Dermis blood vessel endothelial cell (primary cell): ENCODE measurements around the gene COQ2. TPM values are rescaled to one million over a fixed set of nuclear protein-coding genes. Genes with fewer than 3 reads are reported as not detected.
"Not testable (repeated sequence)": the region's sequence is repeated elsewhere in the genome, so short reads cannot be mapped to it uniquely, and the experiment has no call there.

Experiments
- DNase-seq: peaks from one replicate; pipeline ENCODE4 v3.0.0; 2010
- total RNA-seq: library from RNA; depleted of rRNA; stranded (reverse); fragments of >200 nt; gene quantifications from 2 replicates; pipeline ENCODE4 v1.2.3, GENCODE V29; 2014

Gene COQ2
- total RNA-seq, 1 donor from 2014 or later, result 16.5 TPM

DNA sequence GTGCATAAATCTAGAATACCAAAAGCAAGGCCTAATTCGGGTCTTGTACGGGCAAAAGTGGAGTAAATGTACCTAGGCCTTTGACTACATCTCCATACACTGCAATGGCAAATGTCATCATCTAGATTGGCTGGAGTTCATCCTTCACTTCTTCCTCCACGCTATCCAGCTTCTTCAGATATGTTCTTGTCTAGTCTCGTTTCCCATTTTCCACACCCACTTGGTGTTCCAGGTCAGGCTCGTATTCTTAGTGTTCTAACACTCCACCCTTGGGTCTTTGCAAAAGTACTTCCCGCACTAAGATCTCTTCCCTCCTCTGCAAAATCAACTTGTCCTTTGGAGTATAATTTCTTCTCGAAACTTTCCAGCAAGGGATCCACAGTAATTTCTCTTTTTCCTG lies 1.4 kb downstream of the COQ2 start:
- no peak for DNase-seq

DNA sequence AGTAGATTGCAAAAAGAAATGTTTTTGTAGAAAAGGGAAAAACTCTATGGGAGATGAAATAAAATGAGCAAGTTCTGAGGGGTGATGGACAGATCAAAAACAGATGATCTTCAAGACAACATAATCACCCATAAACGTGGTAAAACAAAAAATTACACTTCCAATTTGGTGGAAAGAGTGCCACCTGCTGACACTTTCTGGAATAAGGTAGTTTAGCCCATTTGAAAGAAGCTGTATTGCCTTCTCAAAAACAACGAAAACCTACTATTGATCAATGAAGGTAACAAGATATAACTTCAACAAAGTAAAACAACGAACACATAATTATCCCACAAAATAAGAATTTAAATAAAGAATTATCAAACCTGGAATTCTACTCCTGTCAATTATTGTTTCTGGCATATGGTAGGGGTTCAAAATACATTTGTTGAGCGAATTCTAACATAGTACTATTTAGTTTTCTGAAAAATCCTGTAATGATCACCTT lies 2.5 kb downstream of the COQ2 start:
- peak; percentile 85 for DNase-seq

DNA sequence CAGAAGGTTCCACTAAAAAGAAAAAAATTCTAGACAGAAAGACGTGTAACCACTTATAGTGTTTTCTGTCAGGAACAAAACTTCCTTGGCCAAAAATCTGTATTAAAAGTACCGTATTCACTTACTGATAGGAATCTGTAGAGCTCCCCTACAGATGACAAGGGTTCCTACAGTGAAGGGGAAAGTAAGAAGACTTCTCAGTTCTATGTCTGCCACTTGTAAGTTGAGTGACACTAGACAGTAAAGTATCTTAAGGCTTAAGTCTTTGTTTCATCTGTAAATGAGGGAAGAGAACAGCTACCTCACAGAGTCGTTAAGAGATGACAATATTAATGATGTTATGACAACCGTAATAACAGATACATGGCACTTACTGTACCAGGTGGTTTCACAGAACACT lies 3.3 kb downstream of the COQ2 start:
- DNase-seq, result peak; percentile 19

DNA sequence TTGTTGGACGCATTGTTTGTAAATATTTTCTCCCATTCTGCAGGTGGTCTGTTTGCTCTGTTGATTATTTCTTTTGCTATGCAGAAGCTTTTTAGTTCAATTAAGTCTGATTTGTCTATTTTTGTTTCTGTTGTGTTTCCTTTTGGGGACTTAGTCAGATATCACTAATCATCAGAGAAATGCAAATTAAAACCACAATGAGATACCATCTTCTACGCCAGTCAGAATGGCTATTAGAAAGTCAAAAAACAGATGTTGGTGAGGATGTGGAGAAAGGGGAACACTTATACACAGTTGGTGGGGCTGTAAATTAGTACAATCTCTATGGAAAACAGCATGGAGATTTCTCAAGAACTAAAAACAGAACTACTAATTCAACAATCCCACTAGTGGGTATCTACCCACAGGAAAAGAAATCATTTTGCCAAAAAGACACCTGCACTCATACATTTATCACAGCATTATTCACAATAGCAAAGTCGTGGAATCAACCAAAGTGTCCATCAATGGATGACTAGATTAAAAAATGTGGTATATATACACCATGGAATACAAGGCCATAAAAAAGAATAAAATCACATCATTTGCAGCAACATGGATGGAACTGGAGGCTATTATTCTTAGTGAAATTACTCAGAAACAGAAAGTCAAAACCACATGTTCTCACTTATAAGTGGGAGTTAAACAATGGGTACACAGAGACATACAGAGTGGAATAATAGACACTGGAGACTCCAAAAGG lies 8.1 kb downstream of the COQ2 start:
- no peak for DNase-seq

DNA sequence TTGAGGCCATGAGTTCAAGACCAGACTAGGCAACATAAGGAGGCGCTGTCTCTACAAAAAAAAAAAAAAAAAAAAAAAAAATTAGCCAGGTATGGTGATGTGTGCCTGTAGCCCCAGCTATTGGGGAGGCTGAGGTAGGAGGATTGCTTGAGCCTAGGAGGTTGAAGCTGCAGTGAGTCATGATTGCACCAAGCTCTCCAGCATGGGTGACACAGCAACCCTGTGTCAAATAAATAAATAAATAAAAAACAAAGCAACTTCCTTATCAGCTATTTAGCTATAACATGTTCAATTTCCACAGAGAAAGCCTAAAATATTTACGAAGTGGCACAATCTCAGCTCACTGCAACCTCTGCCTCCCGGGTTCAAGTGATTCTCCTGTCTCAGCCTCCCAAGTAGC lies 10.7 kb downstream of the COQ2 start:
- not testable (repeated sequence) for DNase-seq

DNA sequence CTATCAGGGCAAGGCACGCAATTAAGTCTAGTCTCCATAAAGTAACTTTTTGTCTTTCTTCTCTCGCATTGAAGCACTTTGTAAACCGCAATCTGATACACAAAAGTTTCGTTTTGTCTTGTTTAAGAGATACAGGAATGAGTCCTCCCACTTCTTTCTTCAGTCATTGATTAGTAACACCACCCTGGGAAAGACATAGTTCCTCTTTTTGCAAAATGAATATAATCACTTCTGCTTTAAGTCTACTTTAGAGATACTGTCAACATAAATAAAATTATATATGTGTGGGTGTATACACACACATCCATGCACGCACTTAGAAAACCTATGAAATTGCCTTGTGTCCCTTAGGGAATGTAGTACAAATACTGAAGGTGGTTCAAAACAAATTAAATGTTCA lies 11.7 kb downstream of the COQ2 start:
- no peak for DNase-seq

DNA sequence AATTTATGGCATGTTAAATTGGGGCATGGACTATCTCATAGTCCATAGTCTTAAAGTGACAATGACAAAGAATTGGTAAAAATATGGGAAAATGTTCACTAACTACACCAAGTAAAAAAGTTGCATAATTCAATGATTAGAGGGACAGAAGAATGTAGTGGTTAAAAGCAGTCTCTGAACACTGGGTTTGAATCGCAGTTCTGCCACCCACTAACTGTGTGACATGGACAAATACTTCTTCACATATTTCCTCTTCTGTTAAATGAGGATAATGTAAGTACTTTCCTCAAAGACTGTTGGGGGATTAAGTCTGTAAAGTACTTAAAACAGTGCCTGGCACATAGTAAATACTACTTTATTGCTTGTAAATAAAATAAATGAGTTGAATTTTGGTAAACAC lies 15.3 kb downstream of the COQ2 start:
- no peak for DNase-seq

DNA sequence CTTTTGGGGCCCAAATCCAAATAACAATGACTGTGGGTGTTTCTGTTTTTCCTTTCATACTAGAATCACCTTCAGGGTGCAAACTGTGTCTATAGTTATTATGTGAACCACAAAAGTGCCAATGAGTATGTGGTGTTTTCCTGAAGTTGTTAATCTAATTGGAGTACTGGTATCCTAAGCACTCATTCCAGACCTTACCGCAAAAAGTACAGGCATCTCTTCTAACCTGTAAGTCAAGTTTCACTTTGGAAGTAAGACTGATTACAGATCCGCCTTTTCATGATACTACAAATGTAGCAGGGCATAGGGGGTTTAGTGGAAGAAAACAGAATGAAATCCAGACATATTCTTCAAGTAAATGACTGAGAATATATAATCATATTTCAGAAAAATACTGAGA lies 16.1 kb downstream of the COQ2 start:
- DNase-seq, result no peak

DNA sequence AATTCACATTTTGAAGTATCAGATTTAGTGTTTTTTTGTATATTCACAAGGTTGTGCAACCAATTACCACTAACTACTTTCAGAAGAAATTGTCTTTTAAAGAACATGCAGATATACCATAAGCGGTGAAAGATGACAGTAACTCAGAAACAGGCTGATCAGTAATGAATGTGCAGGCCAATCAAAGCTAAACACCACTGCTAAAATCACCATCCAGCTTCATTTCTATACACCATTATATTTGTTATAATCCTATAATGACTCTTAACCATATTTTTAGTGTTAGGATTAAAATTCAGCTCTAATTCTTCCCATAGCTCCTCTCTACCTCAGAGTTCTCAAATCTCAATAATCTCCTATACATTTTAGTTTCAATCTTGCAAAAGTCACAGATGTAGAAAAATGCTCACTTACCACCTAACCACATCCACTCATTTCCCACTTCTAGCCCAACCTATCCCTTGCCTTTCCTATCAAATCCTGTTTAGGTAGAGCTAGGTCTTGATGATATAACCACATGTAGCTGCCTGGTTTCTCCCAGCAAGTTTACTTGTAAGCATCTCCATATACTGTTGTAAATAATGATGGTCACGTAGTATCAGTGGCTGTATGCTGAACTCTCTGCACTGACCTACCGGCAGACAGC lies 16.6 kb downstream of the COQ2 start:
- DNase-seq, result no peak

DNA sequence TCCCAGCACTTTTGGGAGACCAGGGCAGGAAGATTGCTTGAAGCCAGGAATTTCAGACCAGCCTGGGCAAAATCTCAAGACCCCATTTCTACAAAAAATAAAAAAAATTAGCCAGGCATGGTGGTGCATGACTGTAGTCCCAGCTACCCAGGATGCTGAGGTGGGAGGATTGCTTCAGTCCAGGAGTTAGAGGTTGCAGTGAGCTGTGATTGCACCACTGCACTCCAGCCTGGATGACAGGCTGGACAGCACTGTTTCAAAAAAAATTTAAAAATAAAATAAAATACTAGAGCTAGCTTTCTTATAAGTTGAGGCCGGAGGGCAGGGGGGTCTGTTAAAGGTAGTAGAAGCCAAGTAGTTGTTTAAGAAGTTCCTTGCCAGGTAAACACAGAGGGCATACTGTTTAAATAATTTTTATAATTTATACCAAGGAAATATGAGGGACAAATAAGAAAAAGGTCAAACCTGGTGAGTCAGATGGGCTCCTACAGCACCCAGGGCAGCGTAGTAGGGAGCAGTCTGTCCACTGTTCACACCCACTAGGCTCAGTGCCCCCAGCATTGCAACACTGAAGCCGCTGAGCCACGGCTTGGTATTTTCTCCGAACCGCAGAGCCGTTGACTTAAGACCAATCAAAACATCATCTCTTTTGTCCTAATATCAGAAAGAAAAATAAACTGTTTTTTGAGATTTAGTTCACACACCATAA lies 17.3 kb downstream of the COQ2 start:
- DNase-seq, result no peak

DNA sequence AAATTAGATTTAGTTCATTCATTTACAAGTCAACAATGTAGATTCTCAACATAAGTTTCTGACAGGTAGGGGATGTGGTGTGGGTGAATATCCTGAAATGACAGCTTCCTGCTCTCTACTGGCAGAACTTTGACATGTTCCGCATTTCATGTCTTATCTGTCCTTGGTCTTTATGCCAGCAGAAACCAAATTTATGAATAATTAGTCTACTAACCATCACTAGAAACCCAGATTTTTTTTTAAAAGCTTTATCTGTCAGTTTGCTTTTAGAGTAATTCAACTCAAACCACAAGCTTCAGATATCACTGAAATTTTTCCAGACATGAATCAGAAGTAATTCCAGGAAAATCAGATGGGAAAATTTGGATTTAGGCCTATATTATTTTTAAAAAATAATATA lies 17.9 kb downstream of the COQ2 start:
- DNase-seq, result no peak

DNA sequence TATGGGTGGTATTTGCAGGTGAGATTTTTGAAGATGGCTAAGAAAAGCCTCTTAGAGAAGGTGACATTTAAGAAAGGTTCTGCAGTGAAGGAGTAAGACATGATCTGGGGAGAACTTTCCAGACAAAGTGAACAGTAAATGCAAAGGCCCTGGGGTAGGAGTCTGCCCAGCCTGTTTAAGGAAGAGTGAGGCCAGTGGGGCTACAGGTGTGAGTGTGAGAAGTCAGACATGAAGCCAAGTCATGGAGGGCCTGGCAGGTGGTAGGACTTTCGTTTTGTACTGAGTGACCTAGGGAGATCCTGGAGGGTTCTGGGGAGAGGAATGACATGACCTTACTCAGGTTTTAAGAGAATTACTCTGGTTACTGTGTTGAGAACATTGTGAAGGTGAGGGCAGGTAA lies 21.5 kb downstream of the COQ2 start:
- no peak for DNase-seq

DNA sequence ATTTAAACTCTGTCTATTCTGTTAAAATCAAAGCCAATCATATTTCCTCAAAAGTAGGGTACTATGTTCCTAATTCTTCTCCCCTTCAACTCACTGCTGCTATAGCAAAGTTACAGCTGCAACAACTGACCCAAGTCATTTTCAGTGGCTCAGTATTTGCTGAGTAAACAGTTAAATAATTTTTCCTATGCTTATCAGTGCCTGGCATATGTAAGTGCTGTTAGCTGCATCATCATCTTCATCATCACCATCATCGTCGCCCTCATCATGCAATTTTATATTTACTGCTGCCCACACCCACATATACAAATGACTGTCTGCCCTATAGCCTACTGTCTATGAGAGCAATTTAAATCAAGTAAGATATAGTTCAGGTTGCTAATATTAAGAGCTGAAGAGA lies 21.9 kb downstream of the COQ2 start:
- DNase-seq, result no peak

DNA sequence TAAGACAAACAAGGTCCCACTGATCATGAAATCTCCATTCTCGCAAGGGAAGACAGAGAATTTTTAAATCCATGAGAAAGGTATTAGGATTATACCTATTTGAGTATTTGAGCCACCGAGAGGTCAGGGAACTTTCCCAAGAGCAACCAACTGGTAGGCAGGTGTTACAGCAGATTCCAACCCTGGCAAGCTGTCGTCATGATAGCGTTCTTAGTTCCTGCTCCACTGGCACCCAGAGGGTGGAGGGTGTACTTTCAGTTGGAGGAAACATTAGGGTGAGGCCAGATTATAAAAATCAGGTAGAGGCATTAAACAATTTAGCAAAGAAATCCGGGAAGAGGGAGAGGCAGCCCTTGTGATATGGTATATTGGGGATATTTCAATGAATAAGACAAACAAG lies 23.3 kb downstream of the COQ2 start:
- no peak for DNase-seq

DNA sequence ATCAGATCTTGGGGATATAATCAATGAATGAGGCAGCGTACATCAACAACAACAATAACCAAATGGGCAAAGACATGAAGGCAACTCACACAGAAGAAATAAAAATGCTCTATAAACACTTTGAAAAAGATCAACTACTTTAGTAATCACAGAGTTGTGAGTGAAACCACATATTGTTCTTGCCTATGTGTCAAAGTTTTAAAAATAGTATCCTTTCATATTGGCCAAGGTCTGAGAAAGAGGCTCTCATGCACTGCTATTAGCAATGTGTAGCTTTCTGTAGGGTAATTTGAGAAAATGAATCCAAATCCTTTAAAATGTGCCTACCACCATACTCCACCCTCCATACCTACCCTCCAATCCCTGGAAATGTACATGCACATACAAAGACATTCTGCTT lies 25.0 kb downstream of the COQ2 start:
- no peak for DNase-seq

DNA sequence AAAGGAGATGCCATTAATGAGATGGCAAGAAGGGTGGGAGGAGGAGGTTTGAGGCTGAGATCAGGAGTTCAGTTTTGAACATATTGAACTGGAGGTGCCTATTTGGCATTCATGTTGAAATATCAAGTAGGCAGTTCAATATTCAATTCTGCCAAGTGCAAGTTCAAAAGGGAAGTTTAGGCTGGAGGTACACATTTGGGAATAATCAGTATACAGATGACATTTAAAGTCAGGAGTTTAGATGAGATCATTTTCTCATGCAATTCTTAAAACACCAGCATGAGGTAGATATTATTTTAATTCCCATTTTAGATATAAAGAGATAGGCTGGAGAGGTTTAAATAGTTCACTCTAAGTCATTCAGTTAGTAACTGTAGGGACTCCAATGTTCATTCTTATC lies 26.1 kb downstream of the COQ2 start:
- no peak for DNase-seq

DNA sequence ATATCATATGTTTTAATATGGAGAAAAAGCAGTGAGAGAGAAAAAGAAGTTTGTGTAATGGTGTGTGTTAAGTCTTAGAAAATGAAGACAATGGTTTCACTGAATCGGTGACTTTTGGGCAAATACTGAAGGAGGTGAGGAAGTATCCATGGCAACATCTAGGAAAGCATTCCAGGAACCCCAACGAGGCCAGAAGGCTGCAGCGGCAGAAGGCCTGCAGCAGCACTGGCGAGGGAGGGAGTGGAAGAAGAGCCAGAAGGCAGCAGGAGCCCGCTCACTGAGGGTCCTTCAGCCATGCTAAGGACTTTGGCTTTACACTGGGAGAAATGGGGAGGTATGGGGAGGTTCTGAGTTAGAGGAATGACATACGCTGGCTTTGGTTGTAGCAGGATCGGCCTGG lies 26.8 kb downstream of the COQ2 start:
- DNase-seq, result no peak

DNA sequence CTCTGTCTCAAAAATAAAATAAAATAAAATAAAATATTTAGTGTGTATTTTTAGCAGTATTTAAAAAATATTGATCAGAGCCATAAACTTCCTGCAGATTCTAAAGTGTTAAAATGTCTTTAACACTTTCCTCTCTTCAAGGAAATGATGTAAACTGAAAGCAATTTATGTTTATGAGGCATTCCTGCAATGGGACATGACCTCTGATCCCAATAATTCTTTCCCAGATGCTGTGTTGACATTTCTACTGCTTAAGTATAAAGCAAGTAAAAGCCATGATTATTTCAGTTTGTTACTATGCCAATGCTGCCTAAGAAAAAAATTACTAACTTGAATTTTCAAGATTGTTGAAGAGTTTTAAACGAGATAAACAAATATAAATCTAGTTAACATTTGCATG lies 29.0 kb downstream of the COQ2 start:
- peak; percentile 91 for DNase-seq

DNA sequence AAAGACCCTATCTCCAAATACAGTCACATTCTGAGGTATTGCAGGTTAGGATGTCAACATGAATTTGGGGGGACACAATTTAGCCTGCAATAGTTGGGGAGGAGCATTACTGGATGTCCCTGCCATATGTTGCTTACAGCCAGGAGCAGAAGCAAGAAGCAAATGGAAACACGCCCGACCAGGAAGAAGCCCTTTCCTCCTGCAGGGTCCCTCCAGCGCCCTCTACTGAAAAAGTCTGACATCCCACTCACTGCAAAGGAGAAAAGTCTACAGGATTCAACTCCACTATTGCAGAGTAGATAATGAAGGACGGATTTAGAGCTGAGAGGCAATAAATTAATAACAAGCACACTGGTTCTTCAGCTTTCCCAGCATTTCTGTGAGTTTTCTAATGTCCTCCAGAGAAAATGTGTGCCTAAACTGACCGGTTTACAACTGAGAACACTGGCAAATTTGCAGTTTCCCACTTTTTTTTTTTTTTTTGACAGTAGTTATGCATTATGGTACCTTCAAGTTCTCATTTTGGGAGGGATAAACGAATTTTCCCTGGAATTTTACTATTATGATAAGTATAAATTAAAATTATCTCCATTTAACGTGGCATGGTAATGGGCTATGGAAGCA lies 31.7 kb downstream of the COQ2 start:
- DNase-seq, result peak; percentile 91

DNA sequence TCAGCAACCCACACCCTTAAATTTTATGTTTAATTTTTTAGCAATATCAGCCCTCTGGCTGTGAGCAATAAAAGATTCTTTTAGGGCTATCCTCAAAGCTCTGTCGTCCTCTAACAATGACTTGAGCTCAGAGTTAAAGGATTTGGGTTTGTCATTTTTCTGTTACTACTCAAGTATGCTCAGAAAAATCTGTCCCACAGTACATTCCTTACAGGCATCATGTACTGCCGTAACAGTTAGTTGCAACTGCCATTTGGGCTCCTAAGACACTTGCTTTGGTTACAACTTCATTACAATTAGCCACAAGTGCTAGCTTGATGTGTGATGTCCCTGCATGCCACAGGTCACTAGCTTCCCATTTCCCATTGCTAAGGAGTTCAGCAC lies 33.2 kb downstream of the COQ2 start:
- DNase-seq, result no peak

DNA sequence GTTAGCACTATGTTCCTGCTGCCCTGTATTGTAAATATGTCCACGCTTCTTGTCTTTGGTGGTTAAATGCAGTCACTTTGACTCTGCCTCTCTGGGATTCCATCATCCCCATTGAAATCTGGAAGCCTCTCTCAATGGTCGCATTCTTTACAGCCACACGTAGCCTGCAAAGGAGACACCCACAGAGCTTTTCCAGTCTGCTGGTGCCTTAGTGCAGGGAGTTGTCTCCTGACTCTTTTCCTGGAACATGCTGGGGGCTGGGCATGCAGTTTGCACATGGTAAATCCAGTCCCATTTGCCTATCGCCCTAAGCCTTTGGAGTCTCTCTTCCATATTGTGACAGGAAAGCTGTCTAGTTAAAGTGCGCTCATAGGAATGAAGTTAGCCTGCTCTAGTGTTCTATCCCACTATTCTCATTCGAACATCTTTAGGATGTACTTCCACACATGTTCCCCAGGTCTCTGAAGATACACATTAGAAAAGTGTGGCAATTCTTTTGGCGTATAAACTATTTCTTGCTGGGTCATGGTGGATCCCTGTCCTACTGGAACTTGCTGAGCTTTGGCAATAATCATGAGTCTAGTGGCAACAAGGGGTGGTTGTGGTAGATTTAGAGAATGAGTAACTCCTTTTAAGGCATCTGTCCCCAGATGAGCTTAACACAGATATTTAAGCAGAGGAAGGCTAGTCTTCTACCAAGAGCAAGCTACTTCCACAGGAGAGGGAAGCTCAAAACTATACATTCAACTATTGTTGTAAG lies 33.7 kb downstream of the COQ2 start:
- no peak for DNase-seq

DNA sequence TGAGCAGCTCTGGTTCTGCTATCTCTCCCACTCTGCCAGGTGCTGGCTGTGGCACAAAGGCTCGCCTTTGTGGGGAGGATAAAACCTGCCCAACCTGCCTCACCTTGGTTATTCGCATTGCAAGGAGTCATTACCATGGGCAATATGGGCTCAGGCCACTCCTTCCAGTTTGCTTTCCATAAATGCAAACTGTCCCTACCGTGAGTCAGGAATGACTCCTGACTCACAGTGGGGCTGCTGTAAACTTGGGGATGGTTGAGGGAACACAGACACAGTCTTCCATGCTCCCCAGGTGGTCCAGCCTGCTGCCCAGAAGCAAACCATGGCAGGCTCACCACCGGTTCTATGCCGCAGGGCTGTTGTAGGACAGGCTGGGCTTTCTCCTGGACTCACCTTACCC lies 36.1 kb downstream of the COQ2 start:
- no peak for DNase-seq
